ENCODE results near the gene PSAPL1.

Gene PSAPL1

GRCh38 chr4:7451434-7451789 is 16.7 kb upstream of the PSAPL1 start:
- no peak overlapping the region for H3K4me3 ChIP-seq
- no peaks in the 10 kb centered on the region for H3K4me1 ChIP-seq
- no peaks in the 10 kb centered on the region for H3K9me3 ChIP-seq
- no peaks in the 10 kb centered on the region for H3K27me3 ChIP-seq (ENCODE audit: low read depth)
- no peak for DNase-seq (ENCODE audit: low spot score in 2 of 2)
- H3K36me3 ChIP-seq (replicated peaks), result no peaks in the 10 kb centered on the region
- in situ Hi-C loops (cut with MboI; ENCODE audit: low sequenced_read_pairs), result no loop called here

- in situ Hi-C loops (cut with MboI; ENCODE audit: low sequenced_read_pairs), result no loop called here
- H3K36me3 ChIP-seq (replicated peaks), result no peaks in the 10 kb centered on the region
- no peak overlapping the region for H3K4me3 ChIP-seq
- no peaks in the 10 kb centered on the region for H3K9me3 ChIP-seq
- no peaks in the 10 kb centered on the region for H3K4me1 ChIP-seq
- no peaks in the 10 kb centered on the region for H3K27me3 ChIP-seq (ENCODE audit: low read depth)
- no peak for DNase-seq (ENCODE audit: low spot score in 2 of 2)
These were observed 16.2 kb upstream of the PSAPL1 start for GRCh38 chr4:7450775-7451433.

GRCh38 chr4:7448036-7448435 is 13.3 kb upstream of the PSAPL1 start:
- H3K4me3 ChIP-seq, result no peak overlapping the region
- no peaks in the 10 kb centered on the region for H3K27me3 ChIP-seq (ENCODE audit: low read depth)
- in situ Hi-C loops (cut with MboI; ENCODE audit: low sequenced_read_pairs), result no loop called here
- no peaks in the 10 kb centered on the region for H3K4me1 ChIP-seq
- H3K36me3 ChIP-seq (replicated peaks), result no peaks in the 10 kb centered on the region
- no peak for DNase-seq (ENCODE audit: low spot score in 2 of 2)
- H3K9me3 ChIP-seq, result no peaks in the 10 kb centered on the region

- no peaks in the 10 kb centered on the region for H3K4me1 ChIP-seq
These were observed 12.5 kb upstream of the PSAPL1 start for GRCh38 chr4:7447236-7447635.

GRCh38 chr4:7444731-7445130 is 10.0 kb upstream of the PSAPL1 start:
- Histone ChIP-seq H3K9me3 (no peaks in the 10 kb centered on the region), H3K4me3 (no peak overlapping the region), H3K27me3 (ENCODE audit: low read depth) (no peaks in the 10 kb centered on the region), H3K4me1 (no peaks in the 10 kb centered on the region), H3K36me3 (replicated peaks) (no peaks in the 10 kb centered on the region)
- DNase-seq (ENCODE audit: low spot score in 2 of 2), result no peak
- in situ Hi-C loops (cut with MboI; ENCODE audit: low sequenced_read_pairs), result no loop called here

More at GRCh38 chr4:7447236-7447635, 12.5 kb upstream of the PSAPL1 start:
- no peaks in the 10 kb centered on the region for H3K9me3 ChIP-seq
- no peaks in the 10 kb centered on the region for H3K36me3 ChIP-seq (replicated peaks)
- DNase-seq (ENCODE audit: low spot score in 2 of 2), result no peak
- in situ Hi-C loops (cut with MboI; ENCODE audit: low sequenced_read_pairs), result no loop called here
- no peaks in the 10 kb centered on the region for H3K27me3 ChIP-seq (ENCODE audit: low read depth)
- no peak overlapping the region for H3K4me3 ChIP-seq

DNA sequence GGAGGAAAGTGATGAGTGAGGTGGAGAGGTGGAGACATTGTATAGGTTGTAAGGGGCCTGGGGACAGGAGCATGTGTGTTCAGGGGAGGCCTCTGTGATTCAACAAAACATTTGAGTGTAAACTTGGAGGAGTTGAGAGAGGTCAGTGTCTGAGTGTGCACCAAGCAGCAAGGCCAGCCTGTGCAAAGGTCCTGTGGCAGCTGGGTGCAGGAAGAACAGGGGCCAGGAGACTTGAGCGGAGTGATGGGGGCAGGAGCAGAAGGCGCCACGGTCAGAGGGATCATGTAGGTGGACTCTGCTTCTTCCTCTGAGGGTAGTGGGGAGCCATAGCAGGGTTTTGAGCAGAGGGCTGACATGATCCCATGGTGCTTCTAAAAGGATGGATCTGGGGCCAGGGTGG is 9.6 kb upstream of the PSAPL1 start:
- H3K9me3 ChIP-seq, result no peaks in the 10 kb centered on the region
- H3K27me3 ChIP-seq (ENCODE audit: low read depth), result no peaks in the 10 kb centered on the region
- H3K36me3 ChIP-seq (replicated peaks), result no peaks in the 10 kb centered on the region
- no peak overlapping the region for H3K4me3 ChIP-seq
- in situ Hi-C loops (cut with MboI; ENCODE audit: low sequenced_read_pairs), result no loop called here
- no peaks in the 10 kb centered on the region for H3K4me1 ChIP-seq
- no peak for DNase-seq (ENCODE audit: low spot score in 2 of 2)

DNA sequence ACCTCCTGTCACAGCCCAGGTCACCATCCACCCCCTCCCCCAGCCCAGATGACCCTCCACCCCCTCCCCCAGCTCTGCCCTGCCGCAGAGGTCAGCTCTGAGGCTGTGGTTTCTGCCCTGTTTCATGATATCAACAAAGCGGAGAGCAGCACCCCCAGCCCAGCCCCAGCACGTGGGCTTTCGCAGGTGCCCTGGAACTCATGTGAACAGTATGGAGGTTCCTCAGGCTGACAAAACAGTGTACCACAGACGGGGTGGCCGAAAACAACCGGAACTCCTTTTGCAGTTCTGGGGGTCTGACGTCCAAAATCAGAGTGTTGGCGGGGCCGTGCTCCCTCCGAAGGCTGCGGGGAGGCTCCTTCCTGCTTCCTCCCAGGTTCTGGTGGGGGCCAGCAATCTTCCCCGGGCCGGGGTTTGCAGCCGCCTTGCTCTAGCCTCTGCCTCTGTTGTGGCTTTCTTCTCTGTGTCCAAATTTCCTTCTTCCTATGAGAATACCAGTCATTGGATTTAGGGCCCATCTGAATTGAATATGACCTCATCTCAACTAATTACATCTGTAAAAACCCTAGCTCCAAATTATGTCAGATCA is 7.9 kb upstream of the PSAPL1 start:
- DNase-seq (ENCODE audit: low spot score in 2 of 2), result no peak
- in situ Hi-C loops (cut with MboI; ENCODE audit: low sequenced_read_pairs), result no loop called here
- Histone ChIP-seq H3K9me3 (no peaks in the 10 kb centered on the region), H3K4me1 (no peaks in the 10 kb centered on the region), H3K27me3 (ENCODE audit: low read depth) (no peaks in the 10 kb centered on the region), H3K36me3 (replicated peaks) (no peaks in the 10 kb centered on the region), H3K4me3 (no peak overlapping the region)

DNA sequence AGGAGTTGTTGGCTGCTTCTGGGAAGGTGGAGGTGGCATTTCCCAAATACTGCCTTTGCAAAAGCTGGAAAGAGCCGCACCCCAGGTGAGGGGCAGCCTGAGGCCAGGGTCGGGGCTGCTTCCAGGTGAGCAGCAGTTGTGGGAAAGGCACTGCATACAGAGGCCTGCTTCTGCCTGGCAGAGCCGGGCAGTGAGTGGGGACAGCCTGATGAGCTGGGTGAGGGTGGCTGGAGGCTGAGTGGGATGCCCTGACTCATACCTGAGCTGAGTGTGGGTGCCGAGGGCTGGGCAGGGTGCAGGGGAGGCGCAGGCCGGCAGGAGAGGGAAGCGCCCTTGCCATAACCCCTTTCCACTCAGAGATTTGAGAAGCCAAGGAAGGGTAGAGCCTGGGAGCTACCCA is 6.5 kb upstream of the PSAPL1 start:
- H3K36me3 ChIP-seq (replicated peaks), result no peaks in the 10 kb centered on the region
- no peak for DNase-seq (ENCODE audit: low spot score in 2 of 2)
- no peaks in the 10 kb centered on the region for H3K4me1 ChIP-seq
- H3K9me3 ChIP-seq, result no peaks in the 10 kb centered on the region
- no peak overlapping the region for H3K4me3 ChIP-seq
- in situ Hi-C loops (cut with MboI; ENCODE audit: low sequenced_read_pairs), result no loop called here
- no peaks in the 10 kb centered on the region for H3K27me3 ChIP-seq (ENCODE audit: low read depth)

DNA sequence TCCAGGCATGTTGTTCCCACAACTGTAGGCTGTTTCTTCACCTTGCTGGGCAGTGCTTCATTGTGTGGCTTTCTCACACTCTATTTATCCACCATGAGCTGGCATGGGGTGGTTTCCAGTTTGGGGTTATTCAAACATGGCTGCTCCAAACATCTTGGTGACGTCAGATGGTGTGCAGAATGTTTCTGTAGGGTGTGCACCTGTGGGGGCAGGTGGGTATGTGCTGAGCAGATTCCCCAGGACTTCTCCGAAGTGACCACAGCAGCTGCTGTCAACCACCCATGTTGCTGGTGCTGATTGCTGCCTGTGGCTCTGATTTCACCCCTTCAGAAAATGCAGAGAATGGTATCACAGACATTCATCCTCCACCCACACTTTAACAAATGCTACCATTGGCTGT is 5.0 kb upstream of the PSAPL1 start:
- Histone ChIP-seq H3K9me3 (no peaks in the 10 kb centered on the region), H3K4me3 (no peak overlapping the region), H3K4me1 (no peaks in the 10 kb centered on the region), H3K36me3 (replicated peaks) (no peaks in the 10 kb centered on the region), H3K27me3 (ENCODE audit: low read depth) (0 out of 2 replicates have a peak, but pooled peaks cover 3% of the 10 kb centered on the region)
- no peak for DNase-seq (ENCODE audit: low spot score in 2 of 2)
- in situ Hi-C loops (cut with MboI; ENCODE audit: low sequenced_read_pairs), result no loop called here

- Histone ChIP-seq H3K36me3 (replicated peaks) (no peaks in the 10 kb centered on the region), H3K4me1 (no peaks in the 10 kb centered on the region), H3K27me3 (ENCODE audit: low read depth) (0 out of 2 replicates have a peak, but pooled peaks cover 3% of the 10 kb centered on the region), H3K9me3 (no peaks in the 10 kb centered on the region), H3K4me3 (no peak overlapping the region)
- in situ Hi-C loops (cut with MboI; ENCODE audit: low sequenced_read_pairs), result no loop called here
- DNase-seq (ENCODE audit: low spot score in 2 of 2), result no peak
These were observed 1.5 kb upstream of the PSAPL1 start for GRCh38 chr4:7436256-7436655.

DNA sequence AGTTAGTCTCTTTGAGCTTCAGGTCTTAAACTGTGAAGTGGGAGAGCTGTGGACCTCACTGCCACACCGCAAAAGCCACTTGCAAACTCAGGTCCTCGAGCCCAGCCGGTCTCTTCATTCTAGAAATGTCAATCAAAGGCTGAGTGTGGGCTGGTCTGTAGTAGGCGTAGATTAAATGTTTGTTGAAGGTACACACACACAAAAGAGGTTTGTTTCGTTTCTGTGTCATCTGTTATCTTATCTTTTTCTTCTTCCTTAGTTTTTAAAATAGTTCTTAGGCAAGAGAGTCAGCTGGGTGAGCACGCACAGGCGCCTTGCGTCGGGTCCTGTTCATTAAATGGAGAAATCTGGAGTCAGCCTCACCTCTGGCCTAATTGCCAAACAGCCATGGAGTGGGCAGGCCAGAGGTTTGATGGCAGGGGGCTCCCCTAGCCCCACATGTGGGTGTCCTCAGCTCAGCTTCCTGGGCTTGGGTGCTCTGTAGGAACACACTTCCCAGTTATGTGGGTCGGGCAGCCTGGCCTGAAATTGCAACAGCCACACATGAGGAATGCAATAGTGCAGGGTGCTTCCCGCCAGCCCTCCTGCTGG is 836 bp upstream of the PSAPL1 start:
- in situ Hi-C loops (cut with MboI; ENCODE audit: low sequenced_read_pairs), result no loop called here
- Histone ChIP-seq H3K4me3 (no peak overlapping the region), H3K27me3 (ENCODE audit: low read depth) (0 out of 2 replicates have a peak, but pooled peaks cover 3% of the 10 kb centered on the region), H3K4me1 (no peaks in the 10 kb centered on the region), H3K36me3 (replicated peaks) (no peaks in the 10 kb centered on the region), H3K9me3 (no peaks in the 10 kb centered on the region)
- no peak for DNase-seq (ENCODE audit: low spot score in 2 of 2)

DNA sequence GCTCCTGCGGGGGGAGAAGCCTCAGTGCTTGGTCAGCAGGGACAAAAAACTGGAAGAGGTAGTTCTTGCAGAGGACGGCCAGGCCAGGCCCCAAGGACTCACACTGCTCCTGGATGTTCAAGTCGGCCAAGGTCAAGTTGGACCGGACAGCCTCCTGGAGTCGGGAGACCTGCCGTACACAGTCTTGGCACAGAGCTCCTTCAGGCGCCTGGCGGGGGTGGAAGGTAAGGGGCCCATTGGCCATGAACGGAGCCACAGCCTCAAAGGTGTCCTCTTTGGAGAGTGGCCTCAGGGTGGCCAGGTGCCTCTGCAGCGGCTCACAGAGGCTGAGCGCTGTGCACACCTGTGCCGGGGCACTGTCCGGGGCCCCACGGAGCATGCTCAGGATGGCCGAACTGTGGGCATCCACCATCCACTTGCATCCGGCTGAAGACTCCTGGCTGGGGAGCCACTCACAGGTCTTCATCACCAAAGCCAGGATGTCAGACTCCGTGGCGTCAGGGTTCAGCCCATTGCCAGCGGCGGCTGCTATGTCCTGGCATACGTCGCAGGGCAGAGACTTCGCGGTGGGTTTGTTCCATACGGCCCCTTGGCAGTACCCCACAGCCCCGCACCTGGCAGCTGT is 477 bp downstream of the PSAPL1 start:
- H3K4me1 ChIP-seq, result no peaks in the 10 kb centered on the region
- H3K9me3 ChIP-seq, result no peaks in the 10 kb centered on the region
- H3K36me3 ChIP-seq (replicated peaks), result no peaks in the 10 kb centered on the region
- 0 out of 2 replicates have a peak, but pooled peaks cover 3% of the 10 kb centered on the region for H3K27me3 ChIP-seq (ENCODE audit: low read depth)
- in situ Hi-C loops (cut with MboI; ENCODE audit: low sequenced_read_pairs), result no loop called here
- H3K4me3 ChIP-seq, result no peak overlapping the region
- no peak for DNase-seq (ENCODE audit: low spot score in 2 of 2)

- DNase-seq (ENCODE audit: low spot score in 2 of 2), result no peak
- H3K4me1 ChIP-seq, result no peaks in the 10 kb centered on the region
- H3K36me3 ChIP-seq (replicated peaks), result no peaks in the 10 kb centered on the region
- H3K4me3 ChIP-seq, result no peak overlapping the region
- H3K27me3 ChIP-seq (ENCODE audit: low read depth), result 0 out of 2 replicates have a peak, but pooled peaks cover 3% of the 10 kb centered on the region
- in situ Hi-C loops (cut with MboI; ENCODE audit: low sequenced_read_pairs), result no loop called here
- no peaks in the 10 kb centered on the region for H3K9me3 ChIP-seq
These were observed 1.2 kb downstream of the PSAPL1 start for GRCh38 chr4:7433376-7434140.
